ENCODE data around the gene SHMT1. TPM values are rescaled to one million over a fixed set of nuclear protein-coding genes. Genes with fewer than 3 reads are reported as not detected.
A peak's percentile ranks its signal among the peaks of the same experiment; 100 is the strongest.

The SHMT1 gene
- total and polyA plus RNA-seq, 11 donors = 3.8 to 15.5 (median 7.1) TPM

DNA sequence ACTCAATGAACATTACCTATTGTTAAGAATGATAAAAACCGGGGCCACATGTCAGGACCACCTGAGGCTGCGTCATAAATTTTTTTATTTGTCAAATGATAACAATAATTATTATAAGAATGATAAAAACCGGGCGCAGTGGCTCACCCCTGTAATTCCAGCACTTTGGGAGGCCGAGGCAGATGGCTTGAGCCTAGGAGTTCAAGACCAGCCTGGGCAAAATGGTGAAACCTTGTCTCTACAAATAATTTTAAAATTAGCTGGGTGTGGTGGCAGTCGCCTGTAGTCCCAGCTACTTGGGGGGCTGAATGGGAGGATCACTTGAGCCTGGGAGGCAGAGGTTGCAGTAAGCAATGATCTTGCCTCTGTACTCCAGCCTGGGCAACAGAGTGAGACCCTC lies 816 bp upstream of the SHMT1 start:
- H3K9me3 ChIP-seq = peaks cover 0 to 4% (median 0%) of the 10 kb centered on the region in 12 donors
- no peak for TF ChIP-seq POLR2A (IDR thresholded peaks at IDR 0.05)
- TF ChIP-seq, protein P1, sequence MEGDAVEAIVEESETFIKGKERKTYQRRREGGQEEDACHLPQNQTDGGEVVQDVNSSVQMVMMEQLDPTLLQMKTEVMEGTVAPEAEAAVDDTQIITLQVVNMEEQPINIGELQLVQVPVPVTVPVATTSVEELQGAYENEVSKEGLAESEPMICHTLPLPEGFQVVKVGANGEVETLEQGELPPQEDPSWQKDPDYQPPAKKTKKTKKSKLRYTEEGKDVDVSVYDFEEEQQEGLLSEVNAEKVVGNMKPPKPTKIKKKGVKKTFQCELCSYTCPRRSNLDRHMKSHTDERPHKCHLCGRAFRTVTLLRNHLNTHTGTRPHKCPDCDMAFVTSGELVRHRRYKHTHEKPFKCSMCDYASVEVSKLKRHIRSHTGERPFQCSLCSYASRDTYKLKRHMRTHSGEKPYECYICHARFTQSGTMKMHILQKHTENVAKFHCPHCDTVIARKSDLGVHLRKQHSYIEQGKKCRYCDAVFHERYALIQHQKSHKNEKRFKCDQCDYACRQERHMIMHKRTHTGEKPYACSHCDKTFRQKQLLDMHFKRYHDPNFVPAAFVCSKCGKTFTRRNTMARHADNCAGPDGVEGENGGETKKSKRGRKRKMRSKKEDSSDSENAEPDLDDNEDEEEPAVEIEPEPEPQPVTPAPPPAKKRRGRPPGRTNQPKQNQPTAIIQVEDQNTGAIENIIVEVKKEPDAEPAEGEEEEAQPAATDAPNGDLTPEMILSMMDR (IDR thresholded peaks at IDR 0.05) = no peak
- H3K27ac ChIP-seq = no peak overlapping the region
- intact Hi-C loops (cut with DNase I) = no loop called here
- peaks cover 0 to 4% (median 0%) of the 10 kb centered on the region in 9 donors for H3K36me3 ChIP-seq
- DNase-seq (no peak), ATAC-seq (no peak)
- H3K4me1 ChIP-seq = peaks cover 0 to 20% (median 6%) of the 10 kb centered on the region in 12 donors
- 94 to 96% (median 95%) methylated on average over 6 of the region's 6 CpGs for WGBS, 4 donors
- H3K4me3 ChIP-seq = peak overlapping the region in 2 of 12 donors; percentile 78 to 81
- H3K27me3 ChIP-seq = no peaks in the 10 kb centered on the region

DNA sequence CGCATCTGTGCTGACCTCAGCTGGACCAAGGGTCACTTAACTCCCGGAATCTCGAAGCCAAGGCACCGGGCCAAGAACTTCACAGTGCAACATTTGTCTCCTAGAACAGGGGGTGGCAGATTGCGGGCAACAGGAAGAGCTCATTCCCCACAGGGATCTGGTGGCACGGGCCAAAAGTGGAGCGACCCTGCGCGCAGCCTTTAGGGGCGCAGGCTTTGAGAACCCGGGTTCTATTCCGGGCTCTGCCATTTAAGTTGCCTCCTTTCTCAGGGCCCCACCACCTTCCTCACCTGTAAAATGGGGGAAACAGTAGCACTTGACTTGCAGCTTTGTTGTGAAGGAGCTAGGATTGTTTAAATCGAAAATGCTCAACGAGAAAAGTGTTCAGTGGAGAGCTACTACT lies 651 bp downstream of the SHMT1 start:
- H3K27me3 ChIP-seq = no peaks in the 10 kb centered on the region
- peak; percentile 55 to 81 (median 63) for DNase-seq
- 6 to 11% (median 8%) methylated on average over 14 of the region's 14 CpGs for WGBS, 4 donors
- no peak for TF ChIP-seq POLR2A (IDR thresholded peaks at IDR 0.05)
- TF ChIP-seq, protein P1 (IDR thresholded peaks at IDR 0.05) = no peak
- H3K36me3 ChIP-seq = peaks cover 0 to 11% (median 0%) of the 10 kb centered on the region in 9 donors
- H3K9me3 ChIP-seq = peaks cover 0 to 4% (median 0%) of the 10 kb centered on the region in 12 donors
- intact Hi-C loops (cut with DNase I) = no loop called here
- H3K4me1 ChIP-seq = peaks cover 0 to 20% (median 6%) of the 10 kb centered on the region in 12 donors
- ATAC-seq = peak in 1 of 4 donors; percentile 29
- H3K27ac ChIP-seq = peak overlapping the region; percentile 11 to 82 (median 64)
- H3K4me3 ChIP-seq = peak overlapping the region; percentile 55 to 97 (median 84)

DNA sequence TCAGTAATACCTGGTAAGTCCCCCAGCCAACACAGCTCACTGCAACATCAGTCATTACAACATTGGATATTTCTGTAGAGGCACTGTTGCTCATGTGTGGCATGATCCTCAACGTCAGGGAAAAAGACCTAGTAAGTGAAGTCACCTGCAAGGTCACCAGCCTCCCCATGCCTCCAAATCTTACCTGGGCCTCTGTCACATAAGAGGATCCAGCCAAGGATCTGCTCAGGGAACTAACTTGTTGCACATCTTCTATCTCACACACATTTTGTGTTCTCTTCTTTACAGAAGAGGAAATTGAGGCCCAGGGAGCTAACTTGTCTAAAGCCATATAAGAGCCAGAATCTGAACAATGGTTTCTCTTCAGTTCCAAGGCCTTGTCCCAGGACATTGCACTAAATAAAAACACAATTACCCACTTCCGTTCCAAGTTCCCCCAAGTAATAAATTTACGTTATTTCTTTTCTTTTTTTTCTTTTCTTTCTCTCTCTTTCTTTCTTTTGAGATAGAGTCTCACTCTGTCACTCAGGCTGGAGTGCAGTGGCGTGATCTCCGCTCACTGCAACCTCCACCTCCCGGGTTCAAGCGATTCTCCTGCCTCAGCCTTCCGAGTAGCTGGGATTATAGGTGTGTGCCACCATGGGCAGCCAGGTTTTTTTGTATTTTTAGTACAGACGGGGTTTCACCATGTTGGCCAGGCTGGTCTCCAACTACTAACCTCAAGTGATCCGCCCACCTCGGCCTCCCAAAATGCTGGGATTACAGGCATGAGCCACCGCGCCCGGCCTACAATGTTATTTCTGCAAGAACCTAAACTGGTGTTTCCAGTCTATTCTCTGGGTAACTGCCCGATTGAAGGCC lies 1.3 kb downstream of the SHMT1 start:
- intact Hi-C loops (cut with DNase I) = no loop called here
- TF ChIP-seq, protein P1 (IDR thresholded peaks at IDR 0.05) = no peak
- no peak for TF ChIP-seq POLR2A (IDR thresholded peaks at IDR 0.05)

DNA sequence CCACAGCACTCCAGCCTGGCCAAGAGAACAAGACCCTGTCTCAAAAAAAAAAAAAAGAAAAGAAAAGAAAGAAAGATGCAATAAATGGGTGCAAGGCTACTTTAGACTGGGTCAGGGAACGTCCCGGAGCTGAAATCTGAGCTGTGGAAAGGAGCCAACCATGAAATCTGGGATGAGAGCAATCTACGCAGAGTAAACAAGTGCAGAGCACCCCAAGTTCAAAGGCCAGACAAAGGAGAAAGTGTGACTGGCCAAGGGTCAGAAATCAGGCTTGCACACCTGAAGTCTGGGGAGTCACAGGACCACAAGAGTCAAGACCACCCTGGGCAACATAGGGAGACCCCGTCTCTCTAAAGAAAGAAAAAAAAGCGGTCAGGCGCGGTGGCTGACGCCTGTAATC lies 2.8 kb downstream of the SHMT1 start:
- Histone ChIP-seq H3K27me3 (no peaks in the 10 kb centered on the region), H3K27ac (no peak overlapping the region), H3K36me3 (peaks cover 0 to 11% (median 0%) of the 10 kb centered on the region in 9 donors), H3K9me3 (no peaks in the 10 kb centered on the region), H3K4me1 (peaks cover 0 to 38% (median 6%) of the 10 kb centered on the region in 12 donors), H3K4me3 (no peak overlapping the region)
- intact Hi-C loops (cut with DNase I) = no loop called here
- ATAC-seq (no peak), DNase-seq (no peak)
- TF ChIP-seq, protein P1 (IDR thresholded peaks at IDR 0.05) = no peak
- TF ChIP-seq POLR2A (IDR thresholded peaks at IDR 0.05) = no peak
- WGBS, 4 donors = 91 to 93% (median 92%) methylated on average over 8 of the region's 8 CpGs

More for the DNA sequence above, 1.3 kb downstream of the SHMT1 start:
- ATAC-seq = no peak
- DNase-seq = no peak
- peaks cover 0 to 11% (median 0%) of the 10 kb centered on the region in 9 donors for H3K36me3 ChIP-seq
- peaks cover 0 to 26% (median 6%) of the 10 kb centered on the region in 12 donors for H3K4me1 ChIP-seq
- peak overlapping the region in 11 of 12 donors; percentile 19 to 82 (median 65) for H3K27ac ChIP-seq
- H3K9me3 ChIP-seq = peaks cover 0 to 4% (median 0%) of the 10 kb centered on the region in 12 donors
- H3K27me3 ChIP-seq = no peaks in the 10 kb centered on the region
- peak overlapping the region in 10 of 12 donors; percentile 66 to 94 (median 84) for H3K4me3 ChIP-seq
- WGBS, 4 donors = 56 to 65% (median 64%) methylated on average over 15 of the region's 15 CpGs
